HG02938 (cell line): Measurements from ENCODE around the gene CXCR4.

Source experiments
- ATAC-seq: cut with Tn5 transposase; IDR thresholded peaks from one replicate; pipeline ENCODE4 v1.9.1; 2021; ENCODE audit warnings: mild to moderate bottlenecking, moderate library complexity; ENCODE audit not compliant: unreplicated experiment

The CXCR4 gene

GRCh38 chr2:136131961-136132824, 14.2 kb upstream of the CXCR4 start:
- peak; percentile 70 for ATAC-seq

- peak; percentile 2 for ATAC-seq
Observed at GRCh38 chr2:136131484-136131960, 13.6 kb upstream of the CXCR4 start.

GRCh38 chr2:136130511-136130910, 12.6 kb upstream of the CXCR4 start:
- no peak for ATAC-seq

GRCh38 chr2:136130045-136130444, 12.1 kb upstream of the CXCR4 start:
- ATAC-seq, result no peak

GRCh38 chr2:136129601-136130000, 11.7 kb upstream of the CXCR4 start:
- no peak for ATAC-seq

GRCh38 chr2:136128905-136129304, 11.0 kb upstream of the CXCR4 start:
- no peak for ATAC-seq

GRCh38 chr2:136128366-136128765, 10.4 kb upstream of the CXCR4 start:
- ATAC-seq, result no peak

- ATAC-seq, result no peak
Observed at GRCh38 chr2:136127356-136127755, 9.4 kb upstream of the CXCR4 start.

- no peak for ATAC-seq
Observed at GRCh38 chr2:136126421-136126926, 8.5 kb upstream of the CXCR4 start.

- no peak for ATAC-seq
Observed at GRCh38 chr2:136126021-136126420, 8.1 kb upstream of the CXCR4 start.

GRCh38 chr2:136125236-136125635, 7.3 kb upstream of the CXCR4 start:
- no peak for ATAC-seq

GRCh38 chr2:136124805-136125204, 6.9 kb upstream of the CXCR4 start:
- no peak for ATAC-seq

GRCh38 chr2:136122661-136123060, 4.7 kb upstream of the CXCR4 start:
- no peak for ATAC-seq

GRCh38 chr2:136121204-136121910, 3.4 kb upstream of the CXCR4 start:
- no peak for ATAC-seq

- no peak for ATAC-seq
Observed at GRCh38 chr2:136119717-136120675, 2.0 kb upstream of the CXCR4 start.

GRCh38 chr2:136118819-136119716, 1.1 kb upstream of the CXCR4 start:
- no peak for ATAC-seq

- peak; percentile 21 for ATAC-seq
Observed at GRCh38 chr2:136117391-136117841, 533 bp downstream of the CXCR4 start.

GRCh38 chr2:136116813-136117390, 1.0 kb downstream of the CXCR4 start:
- ATAC-seq, result peak; percentile 41

GRCh38 chr2:136116151-136116812, 1.7 kb downstream of the CXCR4 start:
- peak; percentile 23 for ATAC-seq
